ENCODE measurements around the gene HSPG2. TPM values are rescaled to one million over a fixed set of nuclear protein-coding genes. Genes with fewer than 3 reads are reported as not detected.

The HSPG2 gene
- total and polyA plus RNA-seq, 2 of the 8 experiments (the other 6 are each of a cell fraction or from before 2014, with no cell fraction given) = 17.8 to 111 TPM

- no peak overlapping the region for H3K4me3 ChIP-seq (ENCODE audit: extremely low read depth in 1 of 4, insufficient read depth in 2 of 4, low read depth in 3 of 4, low read length in 4 of 4)
- no peak overlapping the region for H3K14ac ChIP-seq (ENCODE audit: insufficient read length)
- H3K9me3 ChIP-seq (ENCODE audit: insufficient read depth in 2 of 2, low read depth in 1 of 2, low read length in 1 of 2) = no peaks in the 10 kb centered on the region
- H4K91ac ChIP-seq (replicated peaks; ENCODE audit: insufficient read length, low read length) = no peak overlapping the region
- no peak overlapping the region for H3K23ac ChIP-seq (ENCODE audit: insufficient read length)
- no peak overlapping the region for H2BK12ac ChIP-seq (ENCODE audit: low read depth, low read length)
- no peaks in the 10 kb centered on the region for H3K27me3 ChIP-seq (replicated peaks in 1 of 4; ENCODE audit: control insufficient read depth in 3 of 4, extremely low read depth in 1 of 4, insufficient read depth in 3 of 4, low read length in 3 of 4)
- H2BK120ac ChIP-seq (replicated peaks; ENCODE audit: low read depth, low read length) = no peak overlapping the region
- FAIRE-seq (no peak), DNase-seq (ENCODE audit: low read depth in 1 of 2, low spot score in 2 of 2) (no peak)
- H3K4me1 ChIP-seq (replicated peaks in 1 of 4; ENCODE audit: control insufficient read depth in 3 of 4, insufficient read depth in 4 of 4, low read length in 3 of 4) = peaks cover 7 to 25% (median 15%) of the 10 kb centered on the region in 4 experiments
- CTCF ChIA-PET (ENCODE audit: partially characterized antibody) = no interaction called here
- H3K27ac ChIP-seq (ENCODE audit: low read depth, low read length) = no peak overlapping the region
- peaks cover 0 to 49% of the 10 kb centered on the region in 2 experiments; a peak in 2 of 4 replicates for H3K79me2 ChIP-seq (ENCODE audit: control insufficient read depth in 1 of 2, insufficient read depth in 2 of 2, low read length in 2 of 2)
- WGBS, 2 experiments (ENCODE audit: extremely low coverage in 1 of 2, insufficient coverage in 1 of 2, insufficient read length in 1 of 2, insufficient replicate concordance in 2 of 2, low coverage in 1 of 2, low lambda C conversion rate in 2 of 2, missing lambda C conversion rate in 1 of 2) = 95% methylated on average over 2 of the region's 2 CpGs; no CpG with 5 or more reads in 1 of the 2 experiments
- peaks cover 4 to 16% of the 10 kb centered on the region in 2 experiments for H4K20me1 ChIP-seq (replicated peaks in 1 of 2; ENCODE audit: control insufficient read depth in 1 of 2, insufficient read depth in 2 of 2, low read length in 2 of 2)
- POLR2A ChIA-PET (ENCODE audit: partially characterized antibody) = no interaction called here
- no peak overlapping the region for H2BK20ac ChIP-seq (ENCODE audit: low read length)
- no peak overlapping the region for H2BK5ac ChIP-seq (ENCODE audit: low read depth, low read length)
- no peak overlapping the region for H2BK15ac ChIP-seq (ENCODE audit: low read length)
- H3K18ac ChIP-seq (ENCODE audit: extremely low read depth, low read length) = no peak overlapping the region
- H3K79me1 ChIP-seq (ENCODE audit: low read depth, low read length) = peaks cover 14% of the 10 kb centered on the region
- H3K56ac ChIP-seq (replicated peaks; ENCODE audit: insufficient read length, low read depth, low read length) = no peak overlapping the region
- no peak overlapping the region for H4K5ac ChIP-seq (ENCODE audit: insufficient read length, low read depth, low read length)
- no peak overlapping the region for H2AK5ac ChIP-seq (ENCODE audit: low read depth, low read length)
- no peak overlapping the region for H3K4ac ChIP-seq (replicated peaks; ENCODE audit: insufficient read length, low read depth, low read length)
- no peak for TF ChIP-seq EZH2 (IDR thresholded peaks at IDR 0.05; ENCODE audit: low read depth, low read length, severe bottlenecking)
- no peak for TF ChIP-seq CEBPB (IDR thresholded peaks at IDR 0.05; ENCODE audit: low read depth, low read length)
- no peaks in the 10 kb centered on the region for H3K36me3 ChIP-seq (ENCODE audit: control insufficient read depth in 2 of 4, insufficient read depth in 4 of 4, low read length in 3 of 4)
- H2AFZ ChIP-seq (ENCODE audit: low read length) = no peak overlapping the region
- H3K4me2 ChIP-seq (ENCODE audit: insufficient read depth in 1 of 2, low read depth in 2 of 2, low read length in 2 of 2) = no peak overlapping the region
- no peak overlapping the region for H4K8ac ChIP-seq (ENCODE audit: extremely low read depth, insufficient read depth, low read length)
- 0 out of 2 replicates have a peak, but pooled peaks cover 2% of the 10 kb centered on the region for H3K23me2 ChIP-seq (ENCODE audit: low read depth, low read length)
- no peak overlapping the region for H3K9ac ChIP-seq (replicated peaks in 1 of 4; ENCODE audit: extremely low read depth in 1 of 4, low read depth in 3 of 4, low read length in 3 of 4)
Observed at GRCh38 chr1:21926065-21926464, 11.0 kb downstream of the HSPG2 start.
